ENCODE measurements around the gene FBXW10B.
"Not testable (repeated sequence)": the region's sequence is repeated elsewhere in the genome, so short reads cannot be mapped to it uniquely, and the experiment has no call there.

Gene FBXW10B, protein sequence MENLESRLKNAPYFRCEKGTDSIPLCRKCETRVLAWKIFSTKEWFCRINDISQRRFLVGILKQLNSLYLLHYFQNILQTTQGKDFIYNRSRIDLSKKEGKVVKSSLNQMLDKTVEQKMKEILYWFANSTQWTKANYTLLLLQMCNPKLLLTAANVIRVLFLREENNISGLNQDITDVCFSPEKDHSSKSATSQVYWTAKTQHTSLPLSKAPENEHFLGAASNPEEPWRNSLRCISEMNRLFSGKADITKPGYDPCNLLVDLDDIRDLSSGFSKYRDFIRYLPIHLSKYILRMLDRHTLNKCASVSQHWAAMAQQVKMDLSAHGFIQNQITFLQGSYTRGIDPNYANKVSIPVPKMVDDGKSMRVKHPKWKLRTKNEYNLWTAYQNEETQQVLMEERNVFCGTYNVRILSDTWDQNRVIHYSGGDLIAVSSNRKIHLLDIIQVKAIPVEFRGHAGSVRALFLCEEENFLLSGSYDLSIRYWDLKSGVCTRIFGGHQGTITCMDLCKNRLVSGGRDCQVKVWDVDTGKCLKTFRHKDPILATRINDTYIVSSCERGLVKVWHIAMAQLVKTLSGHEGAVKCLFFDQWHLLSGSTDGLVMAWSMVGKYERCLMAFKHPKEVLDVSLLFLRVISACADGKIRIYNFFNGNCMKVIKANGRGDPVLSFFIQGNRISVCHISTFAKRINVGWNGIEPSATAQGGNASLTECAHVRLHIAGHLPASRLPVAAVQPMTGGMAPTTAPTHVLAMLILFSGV

DNA sequence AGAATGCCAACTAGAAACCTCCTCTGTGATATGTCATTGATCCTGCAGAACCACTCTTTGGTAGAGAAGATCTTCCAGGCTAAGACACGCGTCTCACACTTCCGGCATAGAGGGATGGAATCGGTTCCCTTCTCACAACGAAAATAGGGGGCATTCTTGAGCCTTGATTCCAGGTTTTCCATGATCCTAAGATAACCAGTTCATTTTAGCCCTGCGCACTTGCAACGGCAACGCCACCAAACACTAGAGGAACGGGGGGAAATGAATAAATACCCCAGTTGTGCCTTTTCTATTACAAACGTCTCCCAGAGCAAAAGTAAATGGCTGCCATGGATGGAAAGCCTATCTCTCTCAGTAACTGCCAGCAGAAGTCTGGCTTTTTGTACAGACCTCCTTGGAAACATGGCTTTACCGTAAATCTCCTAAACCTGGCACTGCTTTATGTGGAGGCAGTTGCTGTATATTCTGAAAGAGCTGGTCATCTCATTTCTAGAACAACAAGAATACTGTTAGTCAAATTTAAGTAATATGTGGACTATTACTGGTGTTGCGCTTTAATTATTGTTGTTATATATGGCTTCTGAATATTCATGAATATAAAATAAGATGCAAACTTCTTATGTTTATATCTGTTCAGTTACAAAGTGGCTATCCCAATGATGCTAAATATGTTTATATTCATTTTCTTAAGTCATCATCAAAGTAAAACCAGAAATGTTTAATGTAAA, at the start of gene FBXW10B:
TSS of gene FBXW10B (minus strand) at position 374 of the 728 bp plus-strand sequence. CDS start at position 182, 192 bp downstream.
- DNase-seq = not testable (repeated sequence)

DNA sequence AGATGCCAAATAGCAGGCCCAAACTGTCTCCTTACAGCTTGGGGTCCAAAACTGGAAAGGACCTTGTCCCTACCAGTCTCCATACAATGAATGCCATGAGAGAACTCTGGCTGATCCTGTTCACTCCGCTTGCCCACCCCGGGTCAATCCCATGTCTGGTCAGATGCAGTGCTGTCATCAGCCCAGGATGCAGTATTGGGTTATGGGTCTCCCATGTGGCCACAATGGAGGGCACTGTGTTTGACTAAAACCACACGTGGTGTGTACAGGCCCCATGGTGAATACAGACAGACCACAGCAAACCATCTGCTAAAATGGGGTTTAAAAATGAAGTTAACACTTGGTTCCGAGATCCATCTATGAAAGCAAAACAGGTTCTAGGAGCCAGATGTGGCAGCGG, 44.2 kb upstream of the FBXW10B start:
- no peak for DNase-seq

DNA sequence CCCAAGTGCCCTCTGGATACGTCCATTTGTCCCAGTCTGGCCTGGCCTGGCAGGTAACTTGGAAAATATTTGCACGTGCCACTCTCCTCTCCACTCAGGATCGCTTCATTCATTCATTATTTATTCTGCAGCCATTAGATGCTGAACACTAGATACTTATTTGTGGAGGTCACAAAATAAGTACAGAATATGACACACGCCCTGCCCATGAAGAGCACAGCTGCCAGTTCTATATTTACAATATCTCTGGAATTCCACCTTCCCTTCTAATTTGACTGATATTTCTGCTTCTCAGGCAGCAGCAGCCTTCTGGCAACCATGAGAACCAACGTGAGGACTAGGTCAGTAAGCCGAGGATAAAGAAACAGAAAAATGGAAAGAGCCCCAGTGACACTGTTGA, 43.7 kb upstream of the FBXW10B start:
- no peak for DNase-seq

DNA sequence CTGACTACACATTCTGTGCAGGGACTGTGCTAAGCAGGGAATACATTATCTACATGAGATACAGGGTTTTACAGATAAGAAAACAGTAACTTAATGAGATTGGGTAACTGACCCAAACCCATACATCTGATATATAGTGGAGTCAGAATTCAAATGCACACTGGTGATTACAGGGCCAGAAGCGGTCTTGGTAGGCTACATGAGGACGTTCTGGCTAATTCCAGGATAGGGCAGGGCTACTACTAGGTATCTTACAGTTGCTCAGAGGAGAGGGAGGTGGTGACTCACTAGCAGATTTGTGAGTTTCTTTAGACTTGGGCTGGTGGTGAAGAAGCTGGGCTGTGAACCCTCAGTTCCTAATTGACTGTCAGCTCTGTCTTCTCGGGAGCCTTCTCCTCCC, 43.2 kb upstream of the FBXW10B start:
- no peak for DNase-seq

DNA sequence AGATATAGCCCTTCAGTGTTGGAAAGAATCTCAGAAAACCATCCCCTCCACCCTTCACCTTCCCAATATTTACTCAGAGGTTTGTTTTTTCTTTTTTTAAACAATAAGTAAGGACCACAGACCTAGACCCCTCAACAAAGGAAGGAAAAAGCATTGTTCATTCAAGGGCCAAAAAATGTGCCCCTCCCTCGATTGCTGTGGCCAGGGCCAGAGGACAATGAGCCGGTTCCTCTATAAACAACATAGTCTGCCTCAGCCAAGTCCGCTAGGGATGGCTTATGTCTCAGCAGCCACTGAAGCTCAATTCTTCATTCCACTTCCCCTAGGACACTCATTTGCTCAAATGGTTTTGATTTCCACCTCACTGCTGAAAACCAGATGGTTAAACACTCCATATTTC, 40.6 kb upstream of the FBXW10B start:
- no peak for DNase-seq

DNA sequence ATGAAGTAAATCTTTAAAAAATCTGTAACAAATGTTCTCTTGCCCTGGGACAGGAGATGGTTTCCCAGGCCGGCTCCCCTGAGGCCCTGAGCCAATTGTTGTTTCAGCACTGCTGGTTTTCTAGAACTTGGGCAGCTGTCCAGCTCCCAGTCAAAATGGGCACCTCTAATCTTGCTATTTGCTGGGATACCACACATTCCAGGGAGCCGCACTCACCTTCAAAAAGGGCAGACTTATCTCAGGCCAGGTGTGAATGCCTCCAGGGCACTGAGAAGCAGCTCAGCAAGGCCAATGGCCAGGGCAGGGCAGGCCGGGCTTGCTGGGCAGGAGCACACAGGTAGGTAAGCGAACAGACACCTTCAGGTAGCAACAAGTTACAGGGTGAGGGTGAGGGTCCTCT, 40.2 kb upstream of the FBXW10B start:
- no peak for DNase-seq

DNA sequence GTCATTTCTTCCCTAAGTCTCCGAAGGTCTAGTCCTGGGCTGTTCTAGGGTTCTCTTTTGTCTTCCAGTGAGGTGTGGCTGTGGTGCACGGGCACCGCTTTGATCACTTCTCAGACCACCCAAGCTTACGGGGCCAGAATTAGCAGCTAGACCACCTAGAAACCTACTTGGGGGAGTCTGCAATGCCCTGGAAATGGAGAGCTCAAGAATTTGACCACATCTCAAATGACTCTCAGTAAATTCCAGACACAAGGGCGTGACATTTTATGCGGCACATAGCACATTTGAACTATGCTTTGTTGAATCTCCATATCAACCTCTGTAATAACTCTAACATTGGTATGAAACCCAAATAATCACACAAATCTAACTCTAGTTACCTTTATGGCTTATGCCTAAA, 39.7 kb upstream of the FBXW10B start:
- DNase-seq = no peak

DNA sequence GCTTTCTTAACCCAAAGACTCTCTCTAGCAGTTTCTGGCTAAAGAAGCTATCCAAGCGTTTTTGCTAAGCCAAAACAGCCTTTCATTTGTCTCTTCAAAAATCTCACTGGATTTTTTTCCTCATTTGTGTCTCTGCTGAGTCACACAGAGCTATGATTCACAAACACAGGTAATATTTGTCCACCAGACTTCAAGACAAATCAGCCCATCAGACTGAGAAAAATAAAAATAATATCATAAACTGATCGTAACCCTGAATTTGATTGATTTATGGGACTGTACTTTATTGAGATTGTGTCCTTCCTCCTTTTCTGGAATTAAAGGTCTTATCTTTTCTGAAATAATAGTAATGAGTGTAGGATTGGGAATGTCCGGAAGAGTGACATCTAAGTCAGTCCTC, 38.8 kb upstream of the FBXW10B start:
- DNase-seq = no peak

DNA sequence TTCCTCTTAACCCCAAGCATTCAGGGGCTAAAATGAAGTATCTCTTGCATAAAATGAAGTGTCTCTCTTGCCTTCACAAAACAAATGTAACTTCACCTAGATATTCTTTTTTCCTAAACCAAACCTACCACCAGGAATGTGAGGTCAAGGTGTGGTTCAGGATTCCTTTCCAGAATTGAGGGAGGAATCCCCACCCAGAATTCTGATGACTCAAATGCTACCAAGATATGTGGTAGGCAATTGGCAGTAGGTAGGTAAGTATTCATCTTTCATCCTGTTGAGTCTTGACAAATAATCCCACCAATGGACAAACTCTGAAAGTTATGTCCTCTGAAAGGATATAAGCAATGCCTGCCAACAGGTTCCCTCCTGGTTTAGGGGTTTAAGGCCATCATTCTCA, 38.4 kb upstream of the FBXW10B start:
- DNase-seq = no peak

DNA sequence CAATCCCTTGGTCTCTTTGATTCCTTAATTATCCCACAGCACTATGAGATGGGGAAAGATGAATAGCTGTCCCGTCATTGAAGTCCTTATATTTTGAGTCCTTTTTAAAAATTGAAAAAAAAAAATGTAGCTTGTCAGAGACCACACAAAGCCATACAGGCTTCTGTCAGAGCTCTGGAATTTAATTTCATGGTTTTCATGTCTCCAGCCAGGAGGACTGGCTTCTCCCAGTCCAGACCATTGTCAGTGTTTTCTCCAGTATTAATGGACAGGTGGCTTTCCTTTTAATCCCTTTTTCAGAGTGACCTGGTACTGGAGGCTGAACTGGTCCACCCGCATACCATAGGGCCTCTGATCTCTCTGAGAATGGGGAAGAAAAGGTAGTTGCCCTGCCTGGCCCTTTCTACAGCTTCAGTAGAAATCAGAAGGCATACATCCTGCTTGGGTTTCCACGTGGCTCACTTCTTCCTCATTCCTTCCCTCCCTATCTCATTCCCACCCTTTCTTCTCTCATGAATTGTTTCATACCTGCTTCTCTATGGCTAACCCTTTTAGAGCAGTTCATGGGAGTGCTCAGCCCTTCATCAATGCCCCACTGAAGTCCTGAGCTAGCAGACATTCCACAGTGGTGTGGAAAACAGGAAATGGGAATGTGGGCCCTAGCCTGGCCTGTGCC, 35.5 kb upstream of the FBXW10B start:
- DNase-seq = no peak

DNA sequence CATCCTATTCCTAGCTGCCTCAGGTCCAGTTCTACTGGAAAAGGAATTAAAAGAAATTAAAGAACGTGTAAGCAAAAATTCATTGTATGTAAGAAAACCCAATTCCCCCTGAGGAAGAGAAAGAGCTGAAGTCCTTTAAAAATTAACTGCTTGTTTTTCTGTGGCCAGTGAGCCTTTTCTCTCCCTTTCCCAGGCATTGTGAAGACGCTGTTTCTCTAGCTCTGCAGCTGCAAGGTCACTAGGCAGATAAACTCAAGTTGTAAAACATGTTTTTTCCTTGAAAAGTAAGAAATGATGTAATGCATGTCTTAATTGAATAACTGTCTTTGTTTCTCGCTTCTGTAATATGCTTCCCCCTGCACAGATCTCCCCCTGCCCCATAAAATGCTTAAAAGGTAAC, 34.9 kb upstream of the FBXW10B start:
- DNase-seq = not testable (repeated sequence)

DNA sequence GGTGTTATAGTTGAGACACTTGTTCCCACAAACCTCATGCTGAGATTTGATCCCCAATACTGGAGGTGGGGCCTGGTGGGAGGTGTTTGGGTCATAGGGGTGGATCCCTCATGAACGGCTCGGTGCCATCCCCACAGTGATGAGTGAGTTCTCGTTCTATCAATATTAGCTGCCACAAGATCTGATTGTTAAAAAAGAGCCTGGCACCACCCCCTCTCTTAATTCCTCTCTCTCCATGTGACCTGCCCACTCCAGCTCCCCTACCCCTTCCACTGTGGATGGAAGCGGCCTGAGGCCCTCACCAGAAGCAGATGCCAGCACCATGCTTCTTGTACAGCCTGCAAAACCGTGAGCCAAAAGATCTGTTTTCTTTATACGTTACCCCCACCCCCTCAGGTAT, 33.5 kb upstream of the FBXW10B start:
- DNase-seq = no peak

DNA sequence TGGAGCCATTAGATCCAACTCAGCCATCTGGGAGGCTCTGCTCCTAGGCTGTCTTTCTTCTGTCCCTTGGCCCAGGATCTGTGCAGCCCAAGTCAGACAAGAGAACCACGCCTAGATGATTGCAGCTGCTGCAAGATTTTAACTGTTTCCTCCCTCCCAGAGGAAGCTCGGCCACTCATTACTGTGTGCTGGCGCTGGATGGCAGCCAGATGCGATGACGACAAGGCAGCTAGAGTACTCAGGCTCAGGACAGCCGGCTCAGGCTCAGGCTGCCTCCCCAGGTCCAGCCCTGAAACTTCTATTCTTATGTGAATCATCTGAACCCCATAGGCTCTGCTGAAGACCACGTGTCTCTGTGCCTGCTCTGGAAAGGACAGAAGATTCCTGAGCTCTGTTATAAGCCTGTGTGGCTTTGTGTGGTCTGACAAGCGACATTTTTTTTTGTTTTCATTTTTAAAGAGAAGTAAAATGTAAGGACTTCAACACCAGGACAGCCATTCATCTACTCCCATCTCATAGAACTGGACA, 32.1 kb upstream of the FBXW10B start:
- no peak for DNase-seq

DNA sequence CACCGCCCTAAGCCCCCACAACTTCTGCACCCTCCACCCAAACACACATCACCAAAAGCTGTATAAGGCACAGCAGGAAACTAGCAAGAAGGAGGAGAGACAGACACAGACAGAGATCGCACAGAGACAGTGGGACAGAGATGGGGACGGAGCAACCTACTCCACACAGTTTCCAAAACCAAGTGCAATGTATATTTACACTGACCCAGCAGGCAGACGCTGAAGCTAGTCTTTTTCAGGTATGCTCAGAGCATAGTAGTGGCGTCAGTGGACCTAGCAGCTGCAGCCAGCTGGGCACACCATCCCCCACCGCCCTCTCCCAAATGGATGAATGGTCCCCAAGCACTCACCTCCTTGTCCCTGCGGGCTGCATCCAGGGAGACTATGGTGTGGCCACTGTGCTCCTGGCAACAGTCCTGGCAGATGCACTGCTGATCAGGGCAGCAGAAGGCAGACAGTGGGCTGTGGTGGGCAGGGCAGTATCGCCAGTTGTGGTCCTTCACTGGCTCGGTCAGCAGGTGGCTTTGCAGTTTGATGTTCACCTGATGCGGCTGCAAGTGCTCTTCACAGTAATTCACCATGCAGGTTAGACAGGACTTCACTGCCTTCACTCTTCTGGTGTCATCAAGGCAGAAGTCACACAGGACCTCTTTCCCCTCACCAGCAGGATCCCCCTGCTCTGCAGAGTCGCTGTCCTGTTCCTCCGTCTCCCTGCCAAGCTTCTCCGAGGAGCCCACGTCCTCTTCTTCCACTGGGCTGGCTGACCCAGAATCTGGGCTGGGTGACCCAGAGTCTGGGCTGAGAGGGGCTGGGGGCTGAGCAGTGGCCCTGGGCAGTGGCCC, 31.5 kb upstream of the FBXW10B start:
- no peak for DNase-seq

DNA sequence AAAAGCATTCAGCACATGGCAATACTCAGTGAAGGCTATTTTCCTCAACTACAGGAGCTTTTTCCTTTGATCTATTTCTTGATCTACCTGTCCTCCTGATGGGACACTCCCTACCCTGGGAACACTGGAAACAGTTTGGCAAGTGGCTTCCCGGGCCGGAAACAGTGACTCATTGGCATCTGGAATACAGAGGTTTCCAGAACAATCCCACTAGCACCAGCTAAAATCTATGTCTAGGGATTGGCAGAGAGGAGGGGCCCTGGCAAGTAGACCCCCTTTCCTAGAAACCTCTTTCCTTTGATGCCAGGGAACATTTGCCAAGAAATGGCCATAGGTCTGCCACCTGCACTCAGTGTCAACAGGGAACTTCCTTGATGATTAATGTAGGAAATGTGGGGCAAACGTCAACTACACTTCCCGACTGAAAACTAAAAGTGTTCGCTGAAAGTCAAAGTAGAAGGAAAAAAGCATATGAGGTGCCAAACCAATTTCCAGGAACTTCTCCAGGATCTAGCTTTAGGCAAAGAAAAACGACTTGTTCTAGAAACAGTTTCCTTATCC, 30.4 kb upstream of the FBXW10B start:
- no peak for DNase-seq

DNA sequence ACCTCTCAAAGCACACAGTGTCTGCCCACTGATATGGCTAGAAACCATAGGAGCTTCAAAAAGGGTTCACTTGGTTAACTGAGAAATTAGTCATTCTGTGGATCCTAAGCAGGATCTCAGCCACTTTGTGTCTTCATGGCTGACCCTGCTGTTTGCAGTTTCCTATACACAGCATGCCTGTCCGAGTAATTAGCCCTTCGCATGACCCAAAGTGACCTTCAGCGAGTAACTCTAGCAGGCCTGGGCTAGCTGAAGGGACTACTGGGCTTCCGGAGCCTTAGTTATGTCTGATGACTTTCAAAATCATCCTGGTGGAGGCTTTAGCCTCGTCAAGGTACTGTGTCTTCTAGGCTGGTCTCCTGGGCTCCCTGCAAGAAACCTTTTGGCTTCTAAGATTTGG, 28.9 kb upstream of the FBXW10B start:
- no peak for DNase-seq

DNA sequence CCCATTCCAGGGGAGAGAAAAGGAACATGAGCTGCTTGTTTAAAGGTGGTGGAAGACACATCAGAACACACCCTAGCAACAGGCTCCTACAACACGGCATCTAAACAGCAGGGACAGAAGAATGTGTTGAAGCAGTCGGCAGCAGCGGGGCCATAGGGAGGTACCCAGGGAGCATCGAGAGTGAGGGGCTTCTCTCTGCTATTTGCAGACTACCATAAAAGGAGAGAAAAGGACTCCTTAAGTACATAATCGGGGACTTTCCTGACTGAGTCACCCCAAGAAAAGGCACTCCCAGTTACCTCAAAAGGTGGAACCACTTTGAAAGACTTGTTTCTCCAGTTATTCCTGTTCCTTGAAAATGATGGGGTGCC, 26.4 kb upstream of the FBXW10B start:
- not testable (repeated sequence) for DNase-seq

DNA sequence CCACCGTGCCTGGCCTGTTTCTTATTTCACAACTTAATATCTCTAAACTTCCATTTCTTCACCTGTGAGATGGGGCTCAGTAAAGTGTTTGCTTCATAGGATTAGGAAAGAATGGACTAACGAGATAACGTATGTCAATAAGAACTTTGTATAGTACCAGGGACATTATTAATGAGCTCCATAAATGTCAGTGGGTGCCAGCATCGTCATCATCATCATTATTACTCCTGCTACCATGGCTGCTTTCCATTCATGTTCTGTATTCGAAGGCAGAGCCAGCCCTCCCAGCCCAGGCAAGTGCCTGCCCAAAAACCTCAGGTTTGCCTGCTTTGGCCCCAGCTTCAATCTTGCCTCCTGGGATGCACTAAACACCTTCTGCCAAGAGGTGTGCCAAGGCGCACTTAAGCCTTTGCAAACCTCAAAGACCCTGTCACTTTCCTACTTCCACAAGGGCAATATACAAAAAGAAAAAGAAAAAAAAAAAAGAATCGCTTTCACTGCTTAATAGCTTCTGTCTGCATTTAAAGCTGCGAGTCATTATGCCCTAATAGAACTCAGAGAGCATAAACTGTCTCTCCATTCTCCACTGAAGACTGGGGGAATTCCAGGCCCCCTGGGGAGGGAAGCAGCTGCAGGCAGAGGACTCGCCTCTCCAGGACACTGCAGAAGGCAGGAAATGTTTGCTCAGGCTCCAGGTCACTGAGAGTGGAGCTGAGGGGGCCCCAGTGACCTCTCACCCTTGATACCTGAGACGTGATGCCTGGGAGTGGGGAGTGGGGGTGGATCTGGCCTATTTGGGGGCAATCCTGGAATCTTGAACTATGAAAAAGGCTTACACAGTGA, 25.8 kb upstream of the FBXW10B start:
- DNase-seq = not testable (repeated sequence)

DNA sequence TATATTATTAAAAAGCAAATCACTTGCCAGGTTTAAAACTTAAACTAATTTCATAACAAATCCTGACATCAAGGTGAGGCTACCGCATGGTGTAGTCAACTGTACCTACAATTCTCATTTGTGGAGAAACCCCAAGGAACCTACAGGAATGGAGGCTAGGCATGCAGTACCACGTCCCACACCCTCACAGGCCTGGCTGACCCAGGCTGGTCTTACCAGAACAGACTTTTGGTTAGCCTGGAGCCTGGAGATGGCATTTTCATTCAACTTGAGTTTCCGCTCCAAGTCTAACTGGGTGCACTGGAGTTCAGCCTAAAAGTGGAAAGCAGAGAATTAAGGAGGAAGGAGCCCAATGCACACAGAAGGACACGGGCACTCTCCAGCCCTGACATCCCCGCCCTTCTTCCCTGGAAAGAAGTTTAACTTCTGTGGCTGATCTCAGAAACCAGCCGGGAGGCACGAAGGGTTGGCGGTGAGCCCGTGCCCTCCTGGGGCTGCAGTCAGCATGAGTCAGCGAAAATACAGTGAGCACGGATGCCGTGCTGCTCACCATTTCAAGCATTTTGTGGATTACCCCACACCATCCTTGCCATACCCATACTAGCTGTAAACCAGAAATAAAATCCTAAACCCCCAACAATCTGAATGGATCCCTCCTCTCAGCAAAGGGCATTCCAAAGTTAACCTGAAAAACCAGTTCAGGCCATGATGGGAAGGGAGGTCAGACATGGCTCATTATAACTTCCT, 23.2 kb upstream of the FBXW10B start:
- DNase-seq = not testable (repeated sequence)

DNA sequence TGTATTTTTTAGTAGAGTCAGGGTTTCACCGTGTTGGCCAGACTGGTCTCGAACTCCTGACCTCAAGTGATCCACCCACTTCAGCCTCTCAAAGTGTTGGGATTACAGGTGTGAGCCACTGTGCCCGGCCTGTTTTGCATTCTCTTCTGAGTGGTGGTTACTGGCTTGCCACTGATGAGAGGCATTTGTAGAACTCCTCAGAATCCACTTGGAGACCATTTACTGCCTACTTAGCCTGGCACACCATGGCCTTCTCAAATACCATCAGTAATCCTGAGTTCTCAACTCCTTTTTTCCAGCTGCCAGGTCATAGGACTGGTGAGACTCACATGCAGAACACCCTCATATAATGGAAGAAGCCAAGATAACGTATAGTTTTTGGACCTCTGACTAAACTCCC, 22.5 kb upstream of the FBXW10B start:
- DNase-seq = not testable (repeated sequence)

Measured in NCI-H1930 (cell line).